GM18867 (cell line): ENCODE data around the gene CHCHD6.

Source experiments
- ATAC-seq: cut with Tn5 transposase; IDR thresholded peaks from one replicate; pipeline ENCODE4 v1.9.1; 2021; ENCODE audit warnings: mild to moderate bottlenecking, moderate library complexity; ENCODE audit not compliant: unreplicated experiment

CHCHD6 gene

DNA sequence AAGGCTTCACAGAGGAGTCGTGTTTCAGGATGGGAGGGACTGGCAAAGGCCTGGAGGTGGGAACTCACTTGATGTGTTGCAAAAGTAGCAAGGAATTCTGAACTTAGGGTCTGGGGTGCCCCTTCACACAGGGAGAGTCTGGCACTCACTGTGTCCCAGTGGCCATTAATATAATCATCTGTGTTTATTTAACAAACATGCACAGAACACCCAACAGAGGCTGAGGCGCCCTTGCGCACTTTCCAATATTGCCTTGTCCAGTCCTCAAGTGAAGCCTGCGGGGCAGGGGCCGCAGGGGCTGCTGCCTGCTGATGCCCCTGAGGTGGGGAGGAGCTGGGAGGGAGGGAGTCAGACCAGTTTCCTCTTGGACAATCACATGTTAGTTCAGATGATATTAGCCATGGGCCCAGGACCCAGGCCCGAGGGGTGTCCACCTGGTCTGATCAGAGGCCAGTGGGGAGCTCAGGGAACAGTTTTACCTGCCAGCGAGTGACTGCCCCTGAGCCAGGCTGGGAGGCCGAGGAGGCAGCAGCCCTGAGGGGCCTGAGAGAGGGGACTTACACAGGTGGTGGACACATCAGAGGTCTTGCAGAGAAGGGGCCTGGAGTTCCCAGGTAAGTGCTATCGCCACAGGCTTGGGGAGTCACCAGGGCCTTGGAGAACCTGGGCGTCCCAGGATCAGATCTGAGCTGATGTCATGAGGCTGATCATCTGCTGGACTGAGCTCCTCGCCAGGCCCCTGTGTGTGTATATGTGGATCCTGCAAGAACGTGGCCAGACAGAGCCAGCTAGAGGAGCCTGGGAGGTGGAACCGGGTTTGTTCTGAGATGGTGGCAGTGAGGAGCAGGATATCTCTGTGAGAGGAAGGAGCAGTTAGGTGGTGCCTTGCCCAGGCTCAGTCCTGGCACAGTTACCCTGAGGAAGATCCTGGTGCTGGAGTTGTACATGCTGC is 35.3 kb upstream of the CHCHD6 start:
- ATAC-seq: no peak

DNA sequence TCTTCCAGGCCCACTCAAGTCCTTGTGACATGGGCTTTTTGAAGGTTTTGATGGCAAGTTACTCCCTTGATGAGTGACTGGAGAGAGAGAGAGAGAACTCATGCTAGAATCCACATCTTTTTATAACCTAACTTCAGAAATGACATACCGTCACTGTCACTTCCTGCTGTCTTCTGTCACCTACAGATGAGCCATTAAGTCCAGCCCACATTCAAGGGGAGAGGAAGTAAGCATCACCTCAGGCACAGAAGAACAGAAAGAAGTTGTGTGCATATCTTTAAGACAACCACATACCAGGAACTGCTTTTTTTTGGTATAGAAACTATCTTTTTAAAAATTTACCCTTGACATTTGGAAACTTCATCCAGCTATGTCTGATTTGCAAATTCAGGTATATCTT is 32.5 kb upstream of the CHCHD6 start:
- no peak for ATAC-seq

DNA sequence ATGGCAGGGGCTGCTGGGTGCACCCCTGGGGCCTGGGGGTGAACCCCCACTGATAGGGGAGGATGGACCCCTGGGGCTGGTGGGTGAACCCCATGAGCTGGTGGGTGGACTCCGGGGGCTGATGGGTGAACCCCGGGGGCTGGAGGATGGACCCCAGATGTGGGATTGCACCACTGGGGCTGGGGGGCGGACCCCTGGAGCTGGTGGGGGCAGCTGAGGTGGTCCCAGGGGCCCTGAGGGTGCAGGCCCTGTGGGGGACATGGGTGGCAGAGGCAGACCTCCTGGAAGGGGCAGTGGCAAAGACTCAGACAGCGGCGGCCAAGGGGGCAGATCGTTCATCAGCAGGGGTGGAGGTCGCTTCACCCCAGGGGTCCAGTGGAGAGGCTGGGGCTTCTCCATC is 31.7 kb upstream of the CHCHD6 start:
- no peak for ATAC-seq

DNA sequence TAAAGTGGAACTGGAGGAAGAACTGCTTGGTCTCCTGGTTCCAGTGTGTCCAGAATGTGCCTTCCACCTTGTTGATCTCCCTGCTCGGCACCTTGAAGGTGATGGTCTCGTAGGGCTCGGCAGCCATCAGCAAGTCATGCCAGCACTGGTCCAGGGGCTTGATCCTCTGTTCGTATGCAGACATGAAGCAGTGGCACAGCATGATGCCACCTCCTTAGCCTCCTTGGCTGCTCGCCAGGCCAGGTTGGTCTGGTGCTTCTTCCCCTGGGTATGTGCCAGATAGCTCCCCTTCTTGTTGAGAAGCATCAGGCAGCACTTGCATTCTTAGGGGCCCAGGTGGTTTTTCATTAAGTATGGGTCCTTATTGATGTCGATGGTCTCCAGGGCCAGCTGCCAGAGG is 31.3 kb upstream of the CHCHD6 start:
- no peak for ATAC-seq

DNA sequence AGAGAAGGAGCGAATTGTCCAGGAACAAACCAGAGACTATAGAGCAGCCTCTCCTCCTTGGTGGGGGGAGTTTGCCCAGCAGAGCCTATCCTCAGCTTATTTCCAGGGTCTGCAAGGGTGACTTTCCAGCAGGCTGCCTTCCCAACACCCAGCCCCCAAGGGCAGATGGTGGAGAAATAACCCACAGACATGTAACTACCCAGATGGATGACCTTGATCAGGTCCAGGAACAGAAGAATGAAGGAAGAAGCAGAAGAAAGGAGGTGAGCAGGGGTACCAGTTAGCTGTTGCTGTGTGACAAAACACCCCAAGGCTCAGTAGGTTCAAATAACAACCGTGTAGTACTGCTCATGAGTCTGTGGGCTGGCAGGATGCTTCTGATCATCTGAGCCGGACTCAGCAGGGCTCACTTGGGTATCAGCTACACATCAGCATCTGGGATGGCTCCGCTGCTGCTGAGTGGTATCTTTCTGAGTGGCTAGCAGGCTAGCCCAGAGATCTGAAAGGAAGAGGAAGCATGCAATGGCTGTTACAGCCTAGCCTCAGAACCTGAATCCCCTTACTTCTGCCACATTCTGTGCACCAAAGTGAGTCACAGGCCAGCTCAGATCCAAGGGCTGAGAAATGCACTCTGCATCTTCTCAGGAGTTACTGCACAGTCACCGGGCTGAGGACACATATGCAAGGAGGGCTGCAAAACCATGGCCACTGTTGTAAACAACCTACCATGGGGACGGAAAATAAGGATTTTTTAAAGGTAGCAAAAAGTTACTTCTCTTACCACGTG is 26.9 kb upstream of the CHCHD6 start:
- ATAC-seq: no peak

DNA sequence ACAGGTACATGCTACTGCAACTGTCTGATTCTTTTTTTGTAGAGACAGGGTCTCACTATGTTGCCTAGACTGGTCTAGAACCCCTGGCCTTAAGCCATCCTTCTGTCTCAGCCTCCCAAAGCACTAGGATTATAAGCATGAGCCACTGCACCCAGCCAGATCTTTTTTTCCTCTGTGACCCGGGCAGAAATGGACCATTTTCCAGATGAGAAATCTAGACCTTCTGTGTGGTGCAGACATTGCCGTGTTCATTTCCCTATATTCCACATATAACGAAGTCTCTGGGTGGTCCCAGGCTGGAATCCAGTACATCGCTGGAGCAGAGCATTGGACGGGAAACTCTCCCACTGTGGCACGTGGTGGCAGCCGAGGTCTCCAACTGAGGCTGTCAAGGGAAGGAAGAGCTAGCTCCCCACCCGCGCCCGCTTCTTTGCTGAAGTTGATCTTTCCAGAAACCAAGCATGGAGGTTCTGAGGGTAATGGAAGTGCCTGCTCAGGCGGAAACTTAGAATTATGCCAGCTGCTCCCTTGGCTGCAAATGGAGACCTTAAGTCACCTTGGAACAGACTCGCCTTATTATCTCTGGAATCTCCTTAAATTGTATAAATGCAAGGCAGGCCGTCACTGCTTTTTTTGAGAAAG is 26.1 kb upstream of the CHCHD6 start:
- no peak for ATAC-seq

DNA sequence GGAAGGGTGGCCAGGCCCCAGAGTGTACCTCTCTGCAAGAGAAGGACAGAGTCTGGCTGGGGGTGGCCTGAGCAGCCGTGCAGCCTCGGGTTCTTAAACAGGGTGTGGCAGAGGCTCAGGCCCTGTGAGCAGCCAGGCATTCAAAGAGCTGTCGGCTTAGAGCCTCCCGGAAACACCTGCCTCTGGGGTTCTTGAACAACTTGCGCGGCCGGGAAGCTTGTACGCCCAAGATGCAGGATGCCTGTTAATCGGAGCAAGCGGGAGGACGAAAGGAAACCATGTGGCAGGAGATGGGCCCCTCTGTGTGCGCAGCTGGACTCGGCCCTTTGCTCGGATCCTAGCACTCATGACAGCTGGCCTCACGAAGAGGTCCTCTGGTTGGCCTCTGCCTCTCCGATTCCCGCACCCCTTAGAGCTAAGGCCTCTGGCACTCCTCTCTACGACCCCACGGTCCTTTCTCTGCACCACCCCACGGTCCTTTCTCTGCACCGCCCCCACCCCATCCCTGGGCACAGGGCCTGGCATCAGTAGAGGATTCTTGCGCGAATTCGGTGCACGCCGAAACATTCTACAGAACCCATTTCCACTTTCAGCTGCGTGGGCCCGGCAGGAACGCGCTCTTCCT is 25.2 kb upstream of the CHCHD6 start:
- ATAC-seq: no peak

DNA sequence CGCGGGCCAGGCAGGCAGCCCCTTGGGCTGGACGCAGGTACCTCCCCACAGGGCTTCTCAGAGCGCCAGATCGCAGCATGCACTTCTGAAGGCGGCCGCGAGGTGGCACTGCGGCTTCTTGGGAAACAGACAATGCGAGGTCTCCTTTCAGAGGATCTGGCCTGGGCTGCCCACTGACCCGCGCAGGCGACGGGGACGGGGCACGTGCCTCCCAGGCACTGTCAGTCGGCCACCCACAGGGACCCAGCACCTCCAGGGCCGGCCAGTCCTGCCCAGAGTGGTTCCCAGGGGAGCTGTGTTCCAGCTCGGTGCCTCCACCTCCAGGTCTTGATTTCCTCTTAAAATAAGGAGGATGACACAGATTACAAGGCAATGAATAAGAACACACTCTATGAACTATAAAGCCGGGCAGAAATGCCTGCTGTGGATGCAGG is 24.7 kb upstream of the CHCHD6 start:
- no peak for ATAC-seq

DNA sequence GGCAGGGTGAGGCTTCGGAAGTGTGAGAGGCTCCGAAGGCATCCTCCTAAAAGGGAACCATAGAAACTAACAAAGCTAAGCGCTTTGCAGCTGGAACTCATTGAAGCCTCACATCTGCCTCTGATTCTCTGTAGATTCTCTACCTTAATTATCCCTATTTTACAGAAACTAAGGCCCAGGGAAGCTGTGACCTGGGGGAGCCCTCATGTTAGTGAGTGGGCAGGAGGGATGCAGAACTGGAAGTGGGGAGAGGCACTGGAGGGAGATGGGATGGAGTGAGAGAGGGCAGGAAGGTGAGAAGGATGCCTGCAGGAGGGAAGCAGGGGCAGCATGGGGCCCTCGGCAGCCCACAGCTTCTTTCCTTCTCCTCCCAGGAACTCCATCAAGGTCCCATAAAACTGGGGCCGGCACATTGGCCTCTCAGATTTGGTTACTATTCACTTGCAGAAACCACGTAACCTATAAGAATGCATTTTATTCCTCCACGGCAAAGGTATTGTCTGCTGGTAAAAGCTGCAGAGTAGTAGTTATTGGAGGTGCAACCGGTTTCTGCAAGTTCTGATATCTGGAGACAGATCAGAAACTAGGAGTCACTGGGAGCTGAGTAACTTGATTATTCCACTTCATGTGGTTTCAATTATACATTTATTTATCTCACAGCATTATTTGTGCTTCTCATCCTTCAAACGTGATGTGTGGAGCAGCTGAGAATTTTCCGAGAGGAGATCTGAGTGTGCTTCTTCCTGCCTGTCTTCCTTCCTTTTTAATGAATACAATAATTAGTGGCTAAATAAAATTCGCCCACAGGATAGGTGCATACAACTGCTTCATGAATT is 24.0 kb upstream of the CHCHD6 start:
- ATAC-seq: no peak

DNA sequence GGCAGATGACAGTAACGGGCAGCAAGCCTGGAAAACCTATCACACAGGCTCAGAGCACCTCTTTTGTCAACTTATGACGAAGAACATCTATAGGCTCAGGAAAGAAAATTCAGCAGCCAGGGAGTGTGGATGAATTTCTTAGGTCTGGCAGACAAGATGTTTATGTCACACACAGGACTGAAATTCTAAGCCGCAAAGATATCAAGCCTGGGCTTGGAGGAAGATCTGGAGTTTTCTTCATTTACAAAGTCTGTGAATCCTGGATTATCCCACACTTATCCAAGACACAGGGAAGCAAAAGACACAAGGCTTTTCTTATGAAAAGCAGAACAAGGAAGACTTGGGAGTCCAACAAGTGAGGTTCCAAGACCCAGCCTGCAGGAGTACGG is 23.4 kb upstream of the CHCHD6 start:
- ATAC-seq: no peak

DNA sequence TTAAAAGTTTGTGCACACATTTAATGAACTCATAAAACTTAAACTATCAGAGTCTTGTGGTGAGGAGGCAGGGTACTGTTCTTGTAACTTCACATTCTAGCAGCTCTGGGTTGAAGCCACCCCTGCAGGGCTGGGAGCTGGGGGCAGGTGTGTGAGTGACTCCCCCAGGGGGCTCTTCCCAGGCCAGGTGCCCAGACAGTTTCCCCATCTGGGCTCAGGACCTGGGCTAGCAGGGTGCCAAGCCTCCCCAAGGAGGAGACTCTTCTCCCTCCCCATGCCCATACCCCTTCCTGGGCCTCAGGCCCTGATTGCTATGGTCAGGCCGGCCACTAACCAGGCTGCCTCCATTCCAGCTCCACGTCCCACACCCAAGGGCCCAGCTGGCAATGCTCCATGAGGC is 22.0 kb upstream of the CHCHD6 start:
- no peak for ATAC-seq

DNA sequence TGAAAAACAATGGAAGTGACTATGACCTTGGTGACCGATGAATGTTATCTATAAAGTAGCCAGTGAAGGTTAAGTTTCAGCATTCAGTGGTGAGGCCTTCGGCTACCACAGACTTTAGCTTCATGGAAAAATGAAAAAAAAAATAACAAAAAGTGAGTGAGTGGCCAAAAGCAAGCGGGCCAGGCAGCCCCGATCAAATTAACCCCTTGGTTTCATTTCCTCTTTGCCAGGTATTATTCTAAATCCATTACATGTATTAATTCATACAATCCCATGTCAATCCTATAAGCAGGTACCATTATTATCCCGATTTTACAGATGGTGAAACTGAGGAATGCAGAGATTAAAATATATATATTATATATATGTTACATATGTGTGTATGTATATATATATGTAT is 21.0 kb upstream of the CHCHD6 start:
- ATAC-seq: no peak

DNA sequence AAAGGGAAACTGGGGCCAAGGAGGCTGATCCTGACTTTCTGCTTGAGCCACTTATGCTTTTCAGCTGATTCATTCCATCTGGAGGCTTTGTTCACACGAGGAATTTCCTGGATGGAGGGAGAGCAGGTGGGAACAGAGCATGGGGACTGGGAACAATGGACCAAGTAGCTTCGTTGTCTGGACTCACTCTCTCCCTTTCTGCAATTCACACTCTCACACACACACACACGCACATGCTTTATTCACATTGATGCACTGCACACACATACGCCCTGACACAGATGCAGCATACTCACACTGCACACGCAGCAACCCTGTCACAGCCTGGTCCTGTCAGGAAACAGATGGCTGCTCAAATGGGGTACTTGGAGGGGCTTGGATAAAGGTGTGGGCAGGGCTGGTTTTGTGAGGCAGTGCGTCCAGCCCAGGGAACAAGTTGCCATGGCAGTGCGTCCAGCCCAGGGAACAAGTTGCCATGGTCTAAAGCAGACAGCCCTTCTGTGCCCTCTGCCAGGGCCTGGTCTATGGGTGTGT is 19.8 kb upstream of the CHCHD6 start:
- ATAC-seq: no peak

DNA sequence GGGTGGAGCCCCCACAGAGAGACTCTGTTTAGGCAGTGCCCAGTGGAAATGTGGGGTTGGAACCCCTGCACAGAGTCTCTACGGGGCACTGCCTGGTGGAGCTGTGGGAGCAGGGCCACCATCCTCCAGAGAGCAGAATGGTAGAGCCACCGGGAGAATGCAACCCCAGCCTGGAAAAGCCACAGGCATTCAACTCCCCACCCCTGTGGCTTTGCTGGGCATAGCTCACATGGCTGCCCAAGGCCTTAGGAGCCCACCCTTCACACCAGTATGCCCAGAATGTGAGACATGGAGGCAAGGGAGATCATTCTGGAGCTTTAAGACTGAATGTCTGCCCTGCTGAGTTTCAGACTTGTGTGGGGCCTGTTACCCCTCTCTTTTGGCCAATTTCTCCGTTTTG is 19.0 kb upstream of the CHCHD6 start:
- no peak for ATAC-seq

DNA sequence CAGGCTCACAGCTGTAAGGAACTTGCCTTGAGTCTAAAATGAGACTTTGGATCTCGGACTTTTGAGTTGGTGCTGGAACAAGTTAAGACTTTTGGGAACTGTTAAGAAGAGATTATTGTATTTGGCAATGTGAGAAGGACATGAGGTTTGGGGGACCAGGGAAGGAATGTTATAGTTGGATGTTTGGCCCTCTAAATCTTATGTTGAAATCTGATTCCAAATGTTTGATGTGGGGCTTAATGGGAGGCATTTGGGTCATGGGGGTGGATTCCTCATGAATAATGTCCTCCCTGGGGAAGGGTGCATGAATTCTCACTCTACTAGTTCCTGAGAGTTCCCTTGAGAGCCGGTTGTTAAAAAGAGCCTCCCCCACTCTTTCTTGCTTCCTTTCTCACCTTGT is 18.5 kb upstream of the CHCHD6 start:
- ATAC-seq: no peak

DNA sequence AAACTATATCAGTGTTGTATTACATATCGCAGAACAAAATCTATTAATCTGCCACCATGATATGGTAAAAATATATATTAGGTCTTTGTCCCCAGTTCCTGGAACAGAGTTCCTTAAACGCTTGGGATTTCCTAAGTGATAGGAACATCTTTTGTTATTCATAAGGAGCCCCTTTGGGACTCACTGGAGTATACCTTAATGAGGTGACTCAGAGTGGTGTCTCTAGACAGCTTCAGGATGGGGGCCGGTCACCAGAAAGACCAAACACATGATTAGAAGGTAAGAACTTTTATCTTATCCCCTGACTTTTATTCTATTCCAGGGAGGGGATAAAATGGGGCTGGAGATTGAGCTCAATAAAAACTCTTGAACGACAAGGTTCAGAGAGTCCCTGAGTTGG is 12.3 kb upstream of the CHCHD6 start:
- no peak for ATAC-seq

DNA sequence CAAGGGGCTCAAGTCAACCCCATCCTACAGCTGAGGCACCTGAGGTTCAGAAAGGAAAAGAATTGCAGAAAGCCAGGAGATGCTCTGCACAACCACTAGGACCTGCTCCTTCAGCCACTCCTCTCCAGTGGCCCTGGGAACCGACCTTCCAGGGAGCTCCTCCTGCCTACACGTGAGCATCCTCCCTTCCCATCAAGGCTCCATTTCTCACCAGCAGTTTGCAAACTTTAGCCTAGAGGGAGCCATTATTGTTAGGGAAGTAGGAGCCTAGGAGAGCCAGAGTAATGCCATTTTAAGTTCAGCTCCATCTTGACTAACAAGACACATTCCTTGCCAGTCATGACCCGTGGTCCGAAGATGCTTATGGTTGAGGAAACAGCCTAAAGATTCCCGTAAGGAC is 11.2 kb upstream of the CHCHD6 start:
- no peak for ATAC-seq

DNA sequence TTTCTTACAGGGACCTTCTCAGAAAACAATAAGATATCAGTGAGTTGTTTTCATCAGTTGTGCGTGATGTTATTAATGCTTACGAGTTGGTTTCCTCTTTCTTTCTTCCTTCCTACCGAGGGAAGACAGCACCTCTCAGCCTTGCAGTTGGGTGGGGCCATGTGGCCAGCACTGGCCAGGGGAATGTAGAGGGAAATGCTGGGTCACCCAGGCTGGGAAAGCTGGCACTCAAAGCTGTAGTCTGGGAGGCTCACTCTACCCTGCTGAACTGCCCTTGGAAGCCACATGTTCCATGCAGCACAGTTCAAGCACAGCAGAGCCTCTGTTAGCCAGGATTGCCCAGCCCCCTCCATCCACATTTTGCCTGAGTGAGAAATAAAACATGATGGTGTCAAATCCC is 10.1 kb upstream of the CHCHD6 start:
- ATAC-seq: no peak

DNA sequence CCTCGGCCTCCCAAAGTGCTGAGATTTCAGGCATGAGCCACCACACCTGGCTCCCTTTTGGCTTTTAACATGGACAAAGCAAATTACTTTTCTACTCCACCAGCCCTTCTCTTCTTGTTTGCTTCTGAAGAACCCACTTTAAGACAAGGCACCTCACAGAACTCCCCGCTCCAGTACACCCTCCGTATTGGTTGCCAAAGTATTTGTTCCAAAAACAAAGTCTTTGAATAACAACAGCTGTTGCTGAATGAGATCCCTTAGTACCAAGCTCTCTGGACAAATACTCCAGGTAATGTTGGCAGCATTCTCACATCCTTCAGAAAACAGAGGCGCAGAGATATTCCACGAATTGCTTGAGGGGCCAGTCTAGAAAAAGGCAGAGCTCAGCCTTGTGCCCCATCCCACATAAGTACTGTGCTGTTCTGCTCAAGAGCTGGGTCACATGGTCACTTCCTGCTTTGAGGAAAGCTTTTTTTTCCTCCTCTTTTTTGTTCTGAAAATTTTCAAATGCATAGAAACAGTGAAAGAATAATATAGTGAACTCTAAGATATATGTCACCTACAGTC is 7.3 kb upstream of the CHCHD6 start:
- no peak for ATAC-seq

DNA sequence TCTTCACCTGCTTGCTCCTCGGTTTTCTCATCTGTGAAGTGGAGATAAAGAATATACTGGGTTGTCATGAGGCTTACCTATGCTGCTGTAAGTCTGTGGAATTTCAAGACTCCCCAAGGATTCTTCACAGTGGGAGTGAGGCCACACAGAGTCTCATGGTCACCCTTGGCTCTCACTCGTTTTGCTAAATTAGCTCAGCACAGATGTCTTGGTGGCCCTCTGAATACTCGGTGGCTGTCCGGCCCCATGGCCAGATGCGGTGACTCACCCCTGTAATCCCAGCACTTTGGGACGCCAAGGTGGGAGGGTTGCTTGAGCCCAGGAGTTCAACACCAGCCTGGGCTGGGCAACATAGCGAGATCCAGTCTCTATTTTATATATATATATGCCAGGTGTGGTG is 5.0 kb upstream of the CHCHD6 start:
- ATAC-seq: no peak
